ENCODE data around the gene SRSF6. TPM values are rescaled to one million over a fixed set of nuclear protein-coding genes. Genes with fewer than 3 reads are reported as not detected.

SRSF6 gene
- total RNA-seq = 10 to 100 TPM; 18.8 to 29.8 (median 21.0) TPM

- ATAC-seq (peak; percentile 94 to 96), DNase-seq (peak; percentile 89 to 93)
- peaks cover 2 to 37% of the 10 kb centered on the region in 2 donors for H3K36me3 ChIP-seq
- no peaks in the 10 kb centered on the region for H3K9me3 ChIP-seq
- no peaks in the 10 kb centered on the region for H3K27me3 ChIP-seq
- in situ Hi-C loops (cut with MboI; ENCODE audit: low sequenced_read_pairs in 4 of 4) = loop anchor here in 1 of 4 donors (25.0 kb wide), 1 partner anchor 754 kb away; the partner anchor contains the start of gene OSER1
- H3K27ac ChIP-seq = peak within 1 kb of the TSS; percentile 99 to 100 (median 100)
- peak; percentile 99 to 100 for TF ChIP-seq POLR2A (IDR thresholded peaks at IDR 0.05)
- peak in 1 of 5 experiments; percentile 9 for TF ChIP-seq CTCF (IDR thresholded peaks at IDR 0.05 in 4 of 5, conservative IDR thresholded peaks at IDR 0.05 in 1 of 5)
- H3K4me1 ChIP-seq = peaks cover 11 to 33% of the 10 kb centered on the region in 2 donors
- H3K4me3 ChIP-seq = peak within 1 kb of the TSS; percentile 88 to 97 (median 96)
- intact Hi-C loops (cut with DNase I; ENCODE audit: low total_unique reads) = loop anchor here (1.0 to 10.0 kb wide), 4 partner anchors 57 to 847 kb away; partner anchors contain the start of genes IFT52 and OSER1
Observed at GRCh38 chr20:43457640-43458421, at the start of gene SRSF6. Gene SRSF6, plus strand, starts transcription at chr20:43457896. Its CDS starts 138 bp downstream, at chr20:43458034.

- Histone ChIP-seq H3K4me3 (no peak overlapping the region), H3K4me1 (no peaks in the 10 kb centered on the region), H3K27ac (no peak overlapping the region), H3K36me3 (no peaks in the 10 kb centered on the region), H3K27me3 (peaks cover 0 to 4% (median 0%) of the 10 kb centered on the region in 3 donors), H3K9me3 (no peaks in the 10 kb centered on the region)
- in situ Hi-C loops (cut with MboI; ENCODE audit: low sequenced_read_pairs in 4 of 4) = no loop called here
- ATAC-seq (no peak), DNase-seq (no peak)
- intact Hi-C loops (cut with DNase I; ENCODE audit: low total_unique reads) = no loop called here
- TF ChIP-seq POLR2A (IDR thresholded peaks at IDR 0.05) = no peak
- no peak for TF ChIP-seq CTCF (IDR thresholded peaks at IDR 0.05 in 4 of 5, conservative IDR thresholded peaks at IDR 0.05 in 1 of 5)
Observed at GRCh38 chr20:43408848-43409576, 48.7 kb upstream of the SRSF6 start.

GRCh38 chr20:43409577-43409913 lies 48.2 kb upstream of the SRSF6 start:
- H3K27ac ChIP-seq = no peak overlapping the region
- H3K9me3 ChIP-seq = no peaks in the 10 kb centered on the region
- H3K4me1 ChIP-seq = no peaks in the 10 kb centered on the region
- TF ChIP-seq CTCF (IDR thresholded peaks at IDR 0.05 in 4 of 5, conservative IDR thresholded peaks at IDR 0.05 in 1 of 5) (no peak), POLR2A (IDR thresholded peaks at IDR 0.05) (no peak)
- H3K4me3 ChIP-seq = no peak overlapping the region
- peaks cover 0 to 4% (median 0%) of the 10 kb centered on the region in 3 donors for H3K27me3 ChIP-seq
- no peaks in the 10 kb centered on the region for H3K36me3 ChIP-seq
- DNase-seq (no peak), ATAC-seq (no peak)
- in situ Hi-C loops (cut with MboI; ENCODE audit: low sequenced_read_pairs in 4 of 4) = no loop called here
- intact Hi-C loops (cut with DNase I; ENCODE audit: low total_unique reads) = no loop called here

- DNase-seq (no peak), ATAC-seq (no peak)
- H3K27me3 ChIP-seq = no peaks in the 10 kb centered on the region
- in situ Hi-C loops (cut with MboI; ENCODE audit: low sequenced_read_pairs in 4 of 4) (no loop called here), intact Hi-C loops (cut with DNase I; ENCODE audit: low total_unique reads) (no loop called here)
- TF ChIP-seq CTCF (IDR thresholded peaks at IDR 0.05 in 4 of 5, conservative IDR thresholded peaks at IDR 0.05 in 1 of 5) (no peak), POLR2A (IDR thresholded peaks at IDR 0.05) (no peak)
- H3K4me1 ChIP-seq = no peaks in the 10 kb centered on the region
- H3K4me3 ChIP-seq = no peak overlapping the region
- no peaks in the 10 kb centered on the region for H3K36me3 ChIP-seq
- no peaks in the 10 kb centered on the region for H3K9me3 ChIP-seq
- H3K27ac ChIP-seq = no peak overlapping the region
Observed at GRCh38 chr20:43415661-43416430, 41.9 kb upstream of the SRSF6 start.
